H1 (cell line): Measurements from ENCODE around the gene SLC17A5.

Experiments used
- CHD2 ChIP-seq: IDR thresholded peaks from 2 replicates; pipeline ENCODE4 v1.6.1; 2012; ENCODE audit warnings: low read length, improper control_type of control experiment
- CTCF ChIP-seq, 3 experiments: IDR thresholded peaks; 1 replicate in 2 of 3; 2 replicates in 1 of 3; pipeline versions ENCODE4 v1.5.1 to v1.6.1; 2011; ENCODE audit warnings: low read length in 3 of 3, mild to moderate bottlenecking in 3 of 3, inconsistent platforms in 2 of 3, low read depth in 1 of 3, moderate library complexity in 1 of 3; ENCODE audit not compliant: insufficient read depth in 1 of 3; ENCODE audit errors: control extremely low read depth in 1 of 3
- EP300 ChIP-seq, 2 experiments: IDR thresholded peaks; 1 replicate in 1 of 2; 2 replicates in 1 of 2; pipeline ENCODE4 v1.6.1; 2011 to 2012; ENCODE audit warnings: low read depth in 2 of 2, low read length in 2 of 2, mild to moderate bottlenecking in 2 of 2, borderline replicate concordance in 1 of 2, inconsistent platforms in 1 of 2, moderate library complexity in 1 of 2
- PHF8 ChIP-seq: fragments of 200-600 bp; sonication (generic); conservative IDR thresholded peaks from 2 replicates; pipeline ENCODE4 v1.7.1; 2012; ENCODE audit warnings: low read depth, mild to moderate bottlenecking, inconsistent platforms, low read length, moderate library complexity
- RFX5 ChIP-seq: IDR thresholded peaks from 2 replicates; pipeline ENCODE4 v1.6.1; 2011; ENCODE audit warnings: low read depth, low read length, improper control_type of control experiment, borderline replicate concordance
- TEAD4 ChIP-seq: IDR thresholded peaks from 2 replicates; pipeline ENCODE4 v1.6.1; 2012; ENCODE audit warnings: low read depth, low read length, inconsistent platforms, mixed read lengths
- TF ChIP-seq, protein P1 (sequence below): IDR thresholded peaks from 2 replicates; pipeline ENCODE4 v1.6.1; 2012; ENCODE audit warnings: inconsistent platforms

GRCh38 chr6:73702444-73702843 lies 48.7 kb upstream of the SLC17A5 start:
- TF ChIP-seq CTCF (IDR thresholded peaks at IDR 0.05; ENCODE audit: control extremely low read depth in 1 of 3, insufficient read depth in 1 of 3, low read depth in 1 of 3, low read length in 3 of 3) (no peak), RFX5 (no peak), PHF8 (no peak), EP300 (IDR thresholded peaks at IDR 0.05; ENCODE audit: borderline replicate concordance in 1 of 2, low read depth in 2 of 2, low read length in 2 of 2) (no peak), CHD2 (no peak), TEAD4 (no peak)
- TF ChIP-seq, protein P1, sequence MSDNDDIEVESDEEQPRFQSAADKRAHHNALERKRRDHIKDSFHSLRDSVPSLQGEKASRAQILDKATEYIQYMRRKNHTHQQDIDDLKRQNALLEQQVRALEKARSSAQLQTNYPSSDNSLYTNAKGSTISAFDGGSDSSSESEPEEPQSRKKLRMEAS: no peak
